H9 (cell line): Measurements from ENCODE around the gene OSTC. TPM values are rescaled to one million over a fixed set of nuclear protein-coding genes. Genes with fewer than 3 reads are reported as not detected.

Experiments used
- DNase-seq: peaks from one replicate; pipeline ENCODE4 v3.0.0-alpha.2; 2017
- H2AFZ ChIP-seq: one replicate; pipeline ENCODE4 v1.6.1; 2013; ENCODE audit warnings: mild to moderate bottlenecking, low read length, control low read depth, moderate library complexity
- H2AK5ac ChIP-seq: 2 replicates; pipeline ENCODE4 v1.6.1; 2013; ENCODE audit warnings: low read length, control low read depth, mixed read lengths; ENCODE audit not compliant: insufficient read length
- H2BK120ac ChIP-seq: one replicate; pipeline ENCODE4 v1.6.1; 2013; ENCODE audit warnings: low read depth, mild to moderate bottlenecking, low read length, control low read depth, inconsistent platforms; ENCODE audit not compliant: poor library complexity, severe bottlenecking
- H2BK12ac ChIP-seq: 2 replicates; pipeline ENCODE4 v1.6.1; 2013; ENCODE audit warnings: low read length, control low read depth, mixed read lengths, low read depth; ENCODE audit not compliant: insufficient read length
- H2BK15ac ChIP-seq: 2 replicates; pipeline ENCODE4 v1.6.1; 2013; ENCODE audit warnings: low read depth, low read length, control low read depth
- H2BK20ac ChIP-seq: one replicate; pipeline ENCODE4 v1.6.1; 2013; ENCODE audit warnings: low read depth, mild to moderate bottlenecking, low read length, control low read depth, inconsistent platforms; ENCODE audit not compliant: poor library complexity, severe bottlenecking
- H2BK5ac ChIP-seq: 2 replicates; pipeline ENCODE4 v1.6.1; 2013; ENCODE audit warnings: low read length, control low read depth, mixed read lengths; ENCODE audit not compliant: insufficient read length
- H3K14ac ChIP-seq: 2 replicates; pipeline ENCODE4 v1.6.1; 2013; ENCODE audit warnings: low read length, control low read depth; ENCODE audit not compliant: insufficient read depth
- H3K18ac ChIP-seq: 2 replicates; pipeline ENCODE4 v1.6.1; 2013; ENCODE audit warnings: low read depth, mild to moderate bottlenecking, mixed read lengths, low read length, control low read depth; ENCODE audit not compliant: insufficient read length
- H3K23ac ChIP-seq: 2 replicates; pipeline ENCODE4 v1.6.1; 2013; ENCODE audit warnings: low read length, control low read depth, mixed read lengths, low read depth; ENCODE audit not compliant: insufficient read length
- H3K23me2 ChIP-seq: 2 replicates; pipeline ENCODE4 v1.6.1; 2013; ENCODE audit warnings: low read depth, mild to moderate bottlenecking, mixed read lengths, low read length, control low read depth; ENCODE audit not compliant: insufficient read length, poor library complexity, severe bottlenecking
- H3K27ac ChIP-seq: 2 replicates; pipeline ENCODE4 v1.5.1; 2013; ENCODE audit warnings: low read length, control low read depth, mixed read lengths, low read depth; ENCODE audit not compliant: insufficient read length
- H3K27me3 ChIP-seq: 2 replicates; pipeline ENCODE4 v1.6.1; 2013; ENCODE audit warnings: low read length, control low read depth, inconsistent platforms; ENCODE audit not compliant: insufficient read depth
- H3K4ac ChIP-seq: 2 replicates; pipeline ENCODE4 v1.6.1; 2013; ENCODE audit warnings: low read depth, mild to moderate bottlenecking, control low read depth, inconsistent platforms, low read length, moderate library complexity
- H3K4me1 ChIP-seq: 2 replicates; pipeline ENCODE4 v1.6.1; 2013; ENCODE audit warnings: low read length, control low read depth, inconsistent platforms; ENCODE audit not compliant: insufficient read depth
- H3K4me2 ChIP-seq: 2 replicates; pipeline ENCODE4 v1.6.1; 2013; ENCODE audit warnings: low read length, control low read depth, mixed read lengths; ENCODE audit not compliant: insufficient read length, insufficient read depth
- H3K56ac ChIP-seq: 2 replicates; pipeline ENCODE4 v1.6.1; 2013; ENCODE audit warnings: low read depth, mild to moderate bottlenecking, mixed read lengths, low read length, control low read depth; ENCODE audit not compliant: insufficient read length
- H3K79me1 ChIP-seq: 2 replicates; pipeline ENCODE4 v1.6.1; 2013; ENCODE audit warnings: low read depth, mild to moderate bottlenecking, moderate library complexity, low read length, control low read depth, inconsistent platforms; ENCODE audit not compliant: insufficient read depth, poor library complexity, severe bottlenecking
- H3K79me2 ChIP-seq: 2 replicates; pipeline ENCODE4 v1.6.1; 2013; ENCODE audit warnings: low read length, control low read depth, inconsistent platforms; ENCODE audit not compliant: insufficient read depth
- H3K9ac ChIP-seq: 2 replicates; pipeline ENCODE4 v1.6.1; 2013; ENCODE audit warnings: low read length, control low read depth, mixed read lengths; ENCODE audit not compliant: insufficient read length; ENCODE audit errors: extremely low read depth
- H3K9me3 ChIP-seq: one replicate; pipeline ENCODE4 v1.6.1; 2013; ENCODE audit warnings: low read depth, low read length, inconsistent platforms; ENCODE audit not compliant: control insufficient read depth
- H3T11ph ChIP-seq: one replicate; pipeline ENCODE4 v1.6.1; 2013; ENCODE audit warnings: mild to moderate bottlenecking, low read length, control low read depth, inconsistent platforms
- H4K20me1 ChIP-seq: one replicate; pipeline ENCODE4 v1.6.1; 2013; ENCODE audit not compliant: control insufficient read depth, insufficient read length, insufficient read depth
- H4K5ac ChIP-seq: 2 replicates; pipeline ENCODE4 v1.6.1; 2013; ENCODE audit warnings: low read depth, mild to moderate bottlenecking, mixed read lengths, low read length, control low read depth; ENCODE audit not compliant: insufficient read length
- H4K8ac ChIP-seq: replicated peaks from 2 replicates; pipeline ENCODE4 v1.6.1; 2013; ENCODE audit warnings: low read length, control low read depth, mixed read lengths, low read depth; ENCODE audit not compliant: insufficient read length
- H4K91ac ChIP-seq: 2 replicates; pipeline ENCODE4 v1.6.1; 2013; ENCODE audit warnings: low read depth, mild to moderate bottlenecking, moderate library complexity, mixed read lengths, low read length, control low read depth; ENCODE audit not compliant: insufficient read length
- H3K27ac Mint-ChIP-seq, 3 experiments: 2 replicates in 2 of 3; 3 replicates in 1 of 3; pipeline ENCODE4 v1.8.0; 2020 to 2021; ENCODE audit warnings: mixed read lengths in 3 of 3, mild to moderate bottlenecking in 1 of 3, moderate library complexity in 1 of 3
- H3K27me3 Mint-ChIP-seq: 2 replicates; pipeline ENCODE4 v1.8.0; 2021; ENCODE audit warnings: low read depth, mild to moderate bottlenecking, moderate library complexity, mixed read lengths
- H3K36me3 Mint-ChIP-seq, 3 experiments: 2 replicates in 2 of 3; 3 replicates in 1 of 3; pipeline ENCODE4 v1.8.0; 2020 to 2021; ENCODE audit warnings: low read depth in 3 of 3, mixed read lengths in 3 of 3; ENCODE audit not compliant: insufficient read depth in 1 of 3
- H3K4me1 Mint-ChIP-seq, 2 experiments: 2 replicates each; pipeline ENCODE4 v1.8.0; 2020; ENCODE audit warnings: mixed read lengths in 2 of 2
- H3K4me3 Mint-ChIP-seq, 2 experiments: 2 replicates in 1 of 2; 3 replicates in 1 of 2; pipeline ENCODE4 v1.8.0; 2020 to 2021; ENCODE audit warnings: mild to moderate bottlenecking in 2 of 2, mixed read lengths in 2 of 2, moderate library complexity in 1 of 2
- H3K9me3 Mint-ChIP-seq, 2 experiments: 2 replicates in 1 of 2; 3 replicates in 1 of 2; pipeline ENCODE4 v1.8.0; 2020; ENCODE audit warnings: mild to moderate bottlenecking in 2 of 2, mixed read lengths in 2 of 2, moderate library complexity in 1 of 2
- WGBS: extraction: QIAGEN DNeasy Blood & Tissue Kit; methylation state at CpG from one replicate; pipeline ENCODE4 v1.1.7; 2013; ENCODE audit warnings: missing lambda C conversion rate, low lambda C conversion rate, mixed read lengths; ENCODE audit not compliant: insufficient read length; ENCODE audit errors: extremely low coverage; 5-methylcytosine and 5-hydroxymethylcytosine counted together
- total RNA-seq: library from RNA; stranded (reverse); gene quantifications from 2 replicates; pipeline ENCODE4 v1.2.1, GENCODE V29; 2021
- TF ChIP-seq, protein P1 (sequence below): fragments of 200-600 bp; sonication (generic); conservative IDR thresholded peaks from 3 replicates; pipeline ENCODE4 v1.8.0; 2021; ENCODE audit warnings: antibody characterized with exemption, mild to moderate bottlenecking

The OSTC gene
- total RNA-seq, 1 experiment from 2014 or later: 130 TPM

DNA sequence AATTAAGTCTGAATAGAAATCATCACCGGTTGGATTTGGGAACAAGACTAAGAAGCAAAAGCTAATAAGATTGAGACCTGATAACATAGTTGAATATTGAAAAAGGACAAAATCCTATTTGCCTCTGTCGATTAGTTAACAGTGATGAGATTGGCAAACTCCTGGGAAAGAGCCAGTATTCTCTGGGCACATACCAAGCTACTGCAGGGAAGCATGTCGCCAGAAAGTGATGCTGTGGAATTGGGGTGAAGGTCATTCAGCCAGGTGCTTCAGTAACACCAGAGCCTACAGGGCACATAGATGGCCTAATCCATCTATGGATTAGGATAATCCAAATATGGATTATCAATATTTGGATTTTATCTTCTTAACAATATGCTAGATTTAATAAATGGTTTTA, 44.0 kb downstream of the OSTC start:
- TF ChIP-seq, protein P1, sequence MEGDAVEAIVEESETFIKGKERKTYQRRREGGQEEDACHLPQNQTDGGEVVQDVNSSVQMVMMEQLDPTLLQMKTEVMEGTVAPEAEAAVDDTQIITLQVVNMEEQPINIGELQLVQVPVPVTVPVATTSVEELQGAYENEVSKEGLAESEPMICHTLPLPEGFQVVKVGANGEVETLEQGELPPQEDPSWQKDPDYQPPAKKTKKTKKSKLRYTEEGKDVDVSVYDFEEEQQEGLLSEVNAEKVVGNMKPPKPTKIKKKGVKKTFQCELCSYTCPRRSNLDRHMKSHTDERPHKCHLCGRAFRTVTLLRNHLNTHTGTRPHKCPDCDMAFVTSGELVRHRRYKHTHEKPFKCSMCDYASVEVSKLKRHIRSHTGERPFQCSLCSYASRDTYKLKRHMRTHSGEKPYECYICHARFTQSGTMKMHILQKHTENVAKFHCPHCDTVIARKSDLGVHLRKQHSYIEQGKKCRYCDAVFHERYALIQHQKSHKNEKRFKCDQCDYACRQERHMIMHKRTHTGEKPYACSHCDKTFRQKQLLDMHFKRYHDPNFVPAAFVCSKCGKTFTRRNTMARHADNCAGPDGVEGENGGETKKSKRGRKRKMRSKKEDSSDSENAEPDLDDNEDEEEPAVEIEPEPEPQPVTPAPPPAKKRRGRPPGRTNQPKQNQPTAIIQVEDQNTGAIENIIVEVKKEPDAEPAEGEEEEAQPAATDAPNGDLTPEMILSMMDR: no peak
- Histone ChIP-seq H3K4me2 (no peak overlapping the region), H3K23me2 (no peaks in the 10 kb centered on the region), H3K79me2 (no peaks in the 10 kb centered on the region), H3K4me1 (peaks cover 7% of the 10 kb centered on the region; the same call in 1 of the 2 replicates), H2AK5ac (no peak overlapping the region), H3K23ac (no peak overlapping the region), H3K79me1 (no peaks in the 10 kb centered on the region), H3K56ac (no peak overlapping the region), H3K18ac (no peak overlapping the region), H2BK20ac (no peak overlapping the region), H3K14ac (no peak overlapping the region), H2BK5ac (no peak overlapping the region), H3K9ac (no peak overlapping the region), H2AFZ (no peak overlapping the region), H3K27ac (no peak overlapping the region), H4K5ac (no peak overlapping the region), H4K20me1 (no peaks in the 10 kb centered on the region), H2BK12ac (no peak overlapping the region), H3K4ac (no peak overlapping the region), H4K8ac (no peak overlapping the region), H2BK15ac (no peak overlapping the region), H3K9me3 (no peaks in the 10 kb centered on the region), H4K91ac (no peak overlapping the region), H2BK120ac (no peak overlapping the region), H3K27me3 (no peaks in the 10 kb centered on the region), H3T11ph (no peak overlapping the region)
- Mint-ChIP-seq H3K27ac (no peak overlapping the region), H3K4me1 (no peaks in the 10 kb centered on the region), H3K9me3 (no peaks in the 10 kb centered on the region), H3K27me3 (no peaks in the 10 kb centered on the region), H3K36me3 (no peaks in the 10 kb centered on the region), H3K4me3 (no peak overlapping the region)
- WGBS: no CpG with 5 or more reads among the region's 3 CpGs
- DNase-seq: no peak
